ENCODE results near the gene CACNA1S.

CACNA1S gene

DNA sequence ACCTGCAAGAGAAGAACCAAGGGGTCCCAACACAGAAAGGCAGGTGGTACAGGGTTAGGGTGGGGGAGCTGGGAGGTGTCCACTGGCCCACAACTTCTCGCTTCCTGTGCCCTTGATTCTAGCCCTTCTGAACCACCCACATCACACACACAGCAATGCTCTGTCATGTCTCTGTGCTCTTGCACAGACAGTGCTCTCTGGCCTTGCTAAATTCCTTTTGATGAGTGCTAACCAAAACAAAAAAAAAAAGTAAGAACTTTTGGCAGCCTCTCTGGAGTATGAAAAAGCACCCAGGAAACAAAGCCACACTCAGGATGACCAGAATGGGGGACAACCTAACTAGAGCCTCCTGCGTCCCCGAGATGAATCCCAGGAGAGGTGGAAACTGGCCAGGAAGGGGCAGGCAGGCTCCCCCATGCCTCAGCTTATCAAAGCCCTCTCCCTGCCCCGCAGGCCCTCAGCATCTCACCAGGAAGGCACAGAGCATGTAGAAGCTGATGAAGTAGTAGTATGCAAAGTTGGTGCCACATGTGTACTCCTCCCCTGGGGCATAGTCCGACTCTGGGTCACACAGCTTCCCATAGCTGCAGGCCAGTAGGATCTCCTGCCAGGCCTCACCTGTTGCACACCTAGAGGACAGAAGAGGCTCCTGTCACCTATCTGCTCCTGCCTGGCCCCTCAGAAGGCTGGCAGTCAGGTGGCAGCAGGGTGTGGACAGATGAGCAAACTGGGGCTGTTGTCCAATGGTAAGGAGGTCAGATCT, 61.5 kb downstream of the CACNA1S start:
- Histone ChIP-seq H3K9me2 (ENCODE audit: low read depth, low read length) (no peaks in the 10 kb centered on the region), H3K9ac (ENCODE audit: low read length) (no peak overlapping the region), H3K4me2 (ENCODE audit: low read length) (no peak overlapping the region), H3K27ac (ENCODE audit: low read depth, low read length, poor library complexity, severe bottlenecking) (no peak overlapping the region), H3K36me3 (ENCODE audit: insufficient read depth, low read length) (no peaks in the 10 kb centered on the region), H3K27me3 (ENCODE audit: insufficient read depth, low read length) (peaks cover 10% of the 10 kb centered on the region), H3K4me3 (ENCODE audit: low read depth, low read length, poor library complexity, severe bottlenecking) (no peak overlapping the region), H3K79me2 (ENCODE audit: insufficient read depth, low read length) (no peaks in the 10 kb centered on the region), H4K20me1 (ENCODE audit: insufficient read depth, low read length) (no peaks in the 10 kb centered on the region), H3K9me3 (ENCODE audit: low read length) (no peaks in the 10 kb centered on the region), H3F3A (ENCODE audit: insufficient read depth, low read length) (no peaks in the 10 kb centered on the region), H3K4me1 (ENCODE audit: insufficient read depth, low read length, severe bottlenecking) (peaks cover 3% of the 10 kb centered on the region), H2AFZ (ENCODE audit: low read length) (no peak overlapping the region)
- TF ChIP-seq, protein P1, sequence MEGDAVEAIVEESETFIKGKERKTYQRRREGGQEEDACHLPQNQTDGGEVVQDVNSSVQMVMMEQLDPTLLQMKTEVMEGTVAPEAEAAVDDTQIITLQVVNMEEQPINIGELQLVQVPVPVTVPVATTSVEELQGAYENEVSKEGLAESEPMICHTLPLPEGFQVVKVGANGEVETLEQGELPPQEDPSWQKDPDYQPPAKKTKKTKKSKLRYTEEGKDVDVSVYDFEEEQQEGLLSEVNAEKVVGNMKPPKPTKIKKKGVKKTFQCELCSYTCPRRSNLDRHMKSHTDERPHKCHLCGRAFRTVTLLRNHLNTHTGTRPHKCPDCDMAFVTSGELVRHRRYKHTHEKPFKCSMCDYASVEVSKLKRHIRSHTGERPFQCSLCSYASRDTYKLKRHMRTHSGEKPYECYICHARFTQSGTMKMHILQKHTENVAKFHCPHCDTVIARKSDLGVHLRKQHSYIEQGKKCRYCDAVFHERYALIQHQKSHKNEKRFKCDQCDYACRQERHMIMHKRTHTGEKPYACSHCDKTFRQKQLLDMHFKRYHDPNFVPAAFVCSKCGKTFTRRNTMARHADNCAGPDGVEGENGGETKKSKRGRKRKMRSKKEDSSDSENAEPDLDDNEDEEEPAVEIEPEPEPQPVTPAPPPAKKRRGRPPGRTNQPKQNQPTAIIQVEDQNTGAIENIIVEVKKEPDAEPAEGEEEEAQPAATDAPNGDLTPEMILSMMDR (IDR thresholded peaks at IDR 0.05; ENCODE audit: low read length) = no peak
- no peak for TF ChIP-seq EZH2 (IDR thresholded peaks at IDR 0.05; ENCODE audit: borderline replicate concordance, low read length)

DNA sequence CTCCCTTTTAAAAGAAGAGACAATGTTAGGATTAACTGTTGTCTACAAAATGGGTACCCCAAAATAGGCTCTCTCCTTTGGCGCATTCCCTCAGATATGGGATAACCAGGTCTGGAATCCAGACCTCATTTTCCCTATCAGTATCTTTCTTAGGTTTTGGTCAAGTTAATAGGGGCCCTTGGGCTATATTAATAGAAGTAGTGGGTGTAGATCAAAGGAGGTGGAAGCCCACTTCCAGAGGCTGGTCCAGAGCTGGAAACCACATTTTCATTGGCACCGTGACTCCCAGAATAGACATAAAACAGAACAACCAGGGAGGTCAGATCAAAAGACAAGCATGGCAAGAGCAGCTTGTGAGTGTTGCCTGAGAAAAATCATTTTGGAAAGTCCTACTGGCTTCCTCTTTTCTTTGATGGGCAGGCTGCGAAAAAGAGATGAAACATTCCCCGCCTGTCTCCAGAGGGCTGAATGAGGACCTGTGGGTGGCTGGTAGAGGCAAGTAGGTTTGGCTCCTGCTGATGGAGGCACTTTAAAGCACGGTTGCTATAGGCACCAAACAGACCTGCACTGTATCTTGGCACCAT, 62.9 kb downstream of the CACNA1S start:
- Histone ChIP-seq H3K79me2 (ENCODE audit: insufficient read depth, low read length) (no peaks in the 10 kb centered on the region), H3K4me3 (ENCODE audit: low read depth, low read length, poor library complexity, severe bottlenecking) (no peak overlapping the region), H2AFZ (ENCODE audit: low read length) (no peak overlapping the region), H3K9ac (ENCODE audit: low read length) (no peak overlapping the region), H3F3A (ENCODE audit: insufficient read depth, low read length) (no peaks in the 10 kb centered on the region), H3K27me3 (ENCODE audit: insufficient read depth, low read length) (peaks cover 10% of the 10 kb centered on the region), H3K9me3 (ENCODE audit: low read length) (no peaks in the 10 kb centered on the region), H3K4me1 (ENCODE audit: insufficient read depth, low read length, severe bottlenecking) (no peaks in the 10 kb centered on the region), H3K27ac (ENCODE audit: low read depth, low read length, poor library complexity, severe bottlenecking) (no peak overlapping the region), H3K4me2 (ENCODE audit: low read length) (no peak overlapping the region), H3K36me3 (ENCODE audit: insufficient read depth, low read length) (no peaks in the 10 kb centered on the region), H4K20me1 (ENCODE audit: insufficient read depth, low read length) (no peaks in the 10 kb centered on the region), H3K9me2 (ENCODE audit: low read depth, low read length) (no peaks in the 10 kb centered on the region)
- TF ChIP-seq EZH2 (IDR thresholded peaks at IDR 0.05; ENCODE audit: borderline replicate concordance, low read length) = no peak
- TF ChIP-seq, protein P1 (IDR thresholded peaks at IDR 0.05; ENCODE audit: low read length) = no peak

DNA sequence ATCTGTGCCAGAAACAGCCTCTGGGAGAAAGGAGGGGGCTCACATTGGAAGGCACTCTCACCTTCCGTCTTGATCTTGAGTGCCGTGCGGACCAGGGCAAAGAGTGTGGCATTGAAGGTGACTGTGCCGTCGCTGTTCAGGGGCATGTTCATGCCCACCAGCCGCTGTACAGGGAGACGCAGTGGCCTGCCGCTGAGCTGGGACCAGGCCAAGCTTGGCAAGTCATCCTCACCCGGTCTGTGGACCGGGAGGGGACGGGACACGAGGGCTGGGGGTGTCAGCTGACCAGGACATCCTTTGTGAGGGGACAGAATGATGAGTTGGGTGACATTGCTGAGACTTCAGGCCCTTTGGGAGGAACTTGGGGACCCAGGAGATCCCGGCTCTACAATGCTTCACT, 63.7 kb downstream of the CACNA1S start:
- no peak overlapping the region for H2AFZ ChIP-seq (ENCODE audit: low read length)
- no peak overlapping the region for H3K27ac ChIP-seq (ENCODE audit: low read depth, low read length, poor library complexity, severe bottlenecking)
- no peaks in the 10 kb centered on the region for H4K20me1 ChIP-seq (ENCODE audit: insufficient read depth, low read length)
- TF ChIP-seq EZH2 (IDR thresholded peaks at IDR 0.05; ENCODE audit: borderline replicate concordance, low read length) = no peak
- TF ChIP-seq, protein P1 (IDR thresholded peaks at IDR 0.05; ENCODE audit: low read length) = no peak
- H3K27me3 ChIP-seq (ENCODE audit: insufficient read depth, low read length) = peaks cover 10% of the 10 kb centered on the region
- H3K4me1 ChIP-seq (ENCODE audit: insufficient read depth, low read length, severe bottlenecking) = no peaks in the 10 kb centered on the region
- H3K79me2 ChIP-seq (ENCODE audit: insufficient read depth, low read length) = no peaks in the 10 kb centered on the region
- H3K4me2 ChIP-seq (ENCODE audit: low read length) = no peak overlapping the region
- H3K9me2 ChIP-seq (ENCODE audit: low read depth, low read length) = no peaks in the 10 kb centered on the region
- H3K9ac ChIP-seq (ENCODE audit: low read length) = no peak overlapping the region
- H3K4me3 ChIP-seq (ENCODE audit: low read depth, low read length, poor library complexity, severe bottlenecking) = no peak overlapping the region
- no peaks in the 10 kb centered on the region for H3F3A ChIP-seq (ENCODE audit: insufficient read depth, low read length)
- no peaks in the 10 kb centered on the region for H3K36me3 ChIP-seq (ENCODE audit: insufficient read depth, low read length)
- no peaks in the 10 kb centered on the region for H3K9me3 ChIP-seq (ENCODE audit: low read length)
